RWPE2 (cell line): ENCODE measurements around the gene FRMPD4.

Experiments
- ATAC-seq: fragments of 200-7000 bp; cut with Tn5 transposase; 3 replicates; pipeline ENCODE4 v1.9.1; 2021; ENCODE audit warnings: low read depth
- DNase-seq: peaks from one replicate; pipeline ENCODE4 v3.0.0-alpha.2; 2020; ENCODE audit warnings: low spot score
- H3K27ac ChIP-seq: fragments of 450-650 bp; 2 replicates; pipeline ENCODE4 v1.5.1; 2017; ENCODE audit warnings: mild to moderate bottlenecking; ENCODE audit not compliant: poor library complexity, severe bottlenecking
- H3K27me3 ChIP-seq: fragments of 250-450 bp; sonication (Bioruptor Pico); 2 replicates; pipeline ENCODE4 v1.5.1; 2021; ENCODE audit warnings: mild to moderate bottlenecking, moderate library complexity; ENCODE audit not compliant: insufficient read depth, poor library complexity, severe bottlenecking
- H3K36me3 ChIP-seq: fragments of 250-450 bp; sonication (Bioruptor Pico); 2 replicates; pipeline ENCODE4 v1.5.1; 2020; ENCODE audit warnings: low read depth, mild to moderate bottlenecking, moderate library complexity
- H3K4me1 ChIP-seq: fragments of 250-450 bp; sonication (Bioruptor Pico); 2 replicates; pipeline ENCODE4 v1.5.1; 2021; ENCODE audit warnings: mild to moderate bottlenecking, moderate library complexity; ENCODE audit not compliant: insufficient read depth, poor library complexity, severe bottlenecking
- H3K4me3 ChIP-seq: fragments of 250-450 bp; sonication (Bioruptor Pico); 2 replicates; pipeline ENCODE4 v1.5.1; 2021; ENCODE audit warnings: mild to moderate bottlenecking, moderate library complexity; ENCODE audit not compliant: severe bottlenecking
- H3K9me3 ChIP-seq: fragments of 250-450 bp; sonication (Bioruptor Pico); 2 replicates; pipeline ENCODE4 v1.5.1; 2021; ENCODE audit warnings: mild to moderate bottlenecking, moderate library complexity; ENCODE audit not compliant: severe bottlenecking
- CTCF ChIP-seq: fragments of 450-650 bp; IDR thresholded peaks from one replicate; pipeline ENCODE4 v1.5.1; 2017; ENCODE audit warnings: mild to moderate bottlenecking, moderate library complexity; ENCODE audit not compliant: poor library complexity, severe bottlenecking

FRMPD4 gene

DNA sequence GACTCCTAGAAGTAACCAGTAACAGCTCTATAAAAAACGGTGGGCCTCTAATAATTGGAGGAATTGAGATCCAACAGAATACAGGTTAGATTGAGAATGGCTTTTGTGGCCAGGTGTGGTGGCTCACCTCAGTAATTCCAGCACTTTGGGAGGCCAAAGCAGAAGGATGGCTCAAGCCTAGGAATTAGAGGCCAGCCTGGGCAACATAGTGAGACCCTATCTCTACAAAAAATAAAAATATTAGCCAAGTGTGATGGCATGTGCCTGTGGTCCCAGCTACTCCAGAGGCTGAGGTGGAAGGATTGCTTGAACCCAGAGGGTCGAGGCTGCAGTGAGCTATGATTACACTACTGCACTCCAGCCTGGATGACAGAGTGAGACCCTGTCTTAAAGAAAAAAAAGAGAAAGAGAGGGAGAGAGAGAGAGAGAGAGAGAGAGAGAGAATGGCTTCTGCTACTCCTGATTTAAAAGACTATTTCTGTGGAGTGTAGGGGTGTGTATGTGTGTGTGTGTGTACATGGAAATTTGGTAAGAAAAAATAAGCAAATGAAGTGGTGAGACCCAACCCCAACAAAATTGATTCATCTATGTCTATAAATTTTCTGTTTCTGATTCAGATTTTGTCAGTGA is 89.3 kb downstream of the FRMPD4 start:
- Histone ChIP-seq H3K4me3 (no peak overlapping the region), H3K4me1 (peaks cover 5% of the 10 kb centered on the region)
- ATAC-seq, result no peak

GRCh38 chrX:12228862-12229261 is 90.6 kb downstream of the FRMPD4 start:
- Histone ChIP-seq H3K4me3 (no peak overlapping the region), H3K4me1 (peaks cover 1% of the 10 kb centered on the region), H3K36me3 (no peaks in the 10 kb centered on the region), H3K27me3 (no peaks in the 10 kb centered on the region), H3K27ac (no peak overlapping the region), H3K9me3 (no peaks in the 10 kb centered on the region)
- no peak for TF ChIP-seq CTCF
- no peak for ATAC-seq
- no peak for DNase-seq

More for the DNA sequence above, 89.3 kb downstream of the FRMPD4 start:
- no peaks in the 10 kb centered on the region for H3K27me3 ChIP-seq
- no peak for TF ChIP-seq CTCF
- H3K9me3 ChIP-seq, result peaks cover 6% of the 10 kb centered on the region
- no peak overlapping the region for H3K27ac ChIP-seq
- DNase-seq, result no peak
- no peaks in the 10 kb centered on the region for H3K36me3 ChIP-seq

- H3K36me3 ChIP-seq, result no peaks in the 10 kb centered on the region
- H3K4me1 ChIP-seq, result no peaks in the 10 kb centered on the region
- ATAC-seq (no peak), DNase-seq (no peak)
- H3K27ac ChIP-seq, result no peak overlapping the region
- TF ChIP-seq CTCF, result no peak
- H3K27me3 ChIP-seq, result no peaks in the 10 kb centered on the region
- H3K4me3 ChIP-seq, result no peak overlapping the region
- H3K9me3 ChIP-seq, result no peaks in the 10 kb centered on the region
Observed at GRCh38 chrX:12229986-12230385, 91.7 kb downstream of the FRMPD4 start.

DNA sequence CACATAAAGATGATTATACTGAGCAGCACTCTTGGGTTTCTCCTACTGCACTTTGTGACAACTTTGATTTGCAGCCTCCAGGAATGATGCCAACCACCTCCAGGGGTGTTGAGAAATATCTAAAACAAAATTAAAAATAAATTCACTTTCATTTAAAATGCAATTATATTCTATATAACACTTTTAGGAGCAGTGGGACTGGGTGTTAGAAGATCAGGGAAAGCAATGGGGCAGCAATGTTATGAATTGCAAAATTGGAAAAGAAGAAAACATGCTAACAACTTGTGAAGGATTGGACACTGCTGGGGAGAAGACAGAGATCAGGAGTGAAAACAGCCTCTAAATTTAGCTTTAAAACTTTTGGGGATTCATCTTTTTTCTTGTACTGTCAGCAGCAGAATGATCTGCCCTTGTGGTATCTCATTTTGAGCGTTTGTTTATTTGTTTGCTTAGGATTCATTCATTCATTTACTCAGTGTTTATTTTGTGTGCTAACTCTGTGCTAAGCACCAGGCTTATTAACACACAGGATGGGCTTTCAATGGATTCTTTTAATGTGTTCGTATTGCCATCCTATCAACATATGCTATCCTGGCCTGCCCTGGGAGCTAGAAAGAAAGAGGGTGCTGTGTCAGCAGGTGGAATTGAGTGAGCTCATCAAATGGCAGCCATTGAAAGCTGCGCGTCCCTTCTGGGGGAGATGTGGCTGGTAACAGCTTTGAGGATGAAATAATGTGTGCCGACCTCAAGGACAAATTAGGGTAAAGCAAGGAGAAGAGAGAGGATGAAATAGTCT is 96.5 kb downstream of the FRMPD4 start:
- Histone ChIP-seq H3K27ac (no peak overlapping the region), H3K9me3 (no peaks in the 10 kb centered on the region), H3K4me1 (peaks cover 9% of the 10 kb centered on the region), H3K27me3 (no peaks in the 10 kb centered on the region), H3K36me3 (no peaks in the 10 kb centered on the region), H3K4me3 (no peak overlapping the region)
- no peak for TF ChIP-seq CTCF
- DNase-seq (no peak), ATAC-seq (no peak)

GRCh38 chrX:12236156-12236555 is 97.9 kb downstream of the FRMPD4 start:
- no peaks in the 10 kb centered on the region for H3K9me3 ChIP-seq
- ATAC-seq (no peak), DNase-seq (no peak)
- H3K4me3 ChIP-seq, result no peak overlapping the region
- no peaks in the 10 kb centered on the region for H3K36me3 ChIP-seq
- H3K27me3 ChIP-seq, result no peaks in the 10 kb centered on the region
- H3K4me1 ChIP-seq, result peaks cover 9% of the 10 kb centered on the region
- H3K27ac ChIP-seq, result no peak overlapping the region
- no peak for TF ChIP-seq CTCF
